ENCODE results near the gene ARSB. TPM values are rescaled to one million over a fixed set of nuclear protein-coding genes. Genes with fewer than 3 reads are reported as not detected.

The ARSB gene
- total RNA-seq, 1 donor from 2014 or later = 18.5 TPM

DNA sequence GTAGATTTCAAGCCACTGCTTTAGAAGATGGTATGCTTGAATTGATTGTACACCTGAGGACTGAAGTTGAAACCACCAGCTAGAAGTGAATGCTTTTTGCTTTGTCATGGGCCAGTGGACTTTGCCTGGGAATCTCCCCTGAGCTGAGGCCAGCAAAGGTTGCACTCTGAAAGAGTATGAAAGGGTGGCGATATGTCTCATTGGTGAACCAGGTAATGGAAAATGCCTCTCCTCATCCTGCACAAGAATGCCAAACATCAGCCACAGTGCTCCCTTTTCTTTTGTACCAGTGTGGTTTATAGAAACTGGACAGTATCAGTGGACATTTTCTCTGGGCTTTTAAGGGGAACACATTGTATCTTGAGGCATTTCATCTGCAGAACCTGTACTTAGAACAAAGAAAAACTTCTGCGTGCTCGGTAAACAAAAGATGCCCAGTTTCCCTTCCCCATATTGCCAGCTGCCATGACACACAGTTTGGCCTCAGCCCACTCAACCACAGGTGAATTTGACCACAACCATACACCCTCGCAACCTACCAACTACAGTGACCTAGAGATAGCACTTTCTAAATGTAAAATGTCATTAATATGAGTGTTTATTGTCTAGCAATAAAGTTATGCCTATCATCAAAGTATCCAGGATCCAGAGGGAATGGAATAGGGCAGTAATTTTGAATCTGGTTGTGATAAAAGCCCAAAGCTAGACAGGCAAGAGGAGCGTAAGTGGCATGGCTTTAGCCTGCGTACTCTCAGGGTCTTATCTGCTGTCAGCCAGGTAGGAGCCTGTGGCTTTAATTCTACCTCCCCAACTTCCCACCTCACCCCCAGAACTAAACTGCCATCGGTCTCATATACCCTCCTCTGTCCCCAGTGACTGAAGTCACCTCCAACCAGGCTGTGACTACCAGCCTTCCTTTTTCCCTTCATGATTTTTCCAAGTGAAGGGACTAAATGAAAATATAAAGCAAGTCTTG is 257.0 kb downstream of the ARSB start:
- peaks cover 4% of the 10 kb centered on the region for H3K9me3 Mint-ChIP-seq
- peak overlapping the region; percentile 46 for H3K27ac Mint-ChIP-seq
- H3K4me3 Mint-ChIP-seq = no peak overlapping the region
- no peaks in the 10 kb centered on the region for H3K36me3 Mint-ChIP-seq
- peaks cover 5% of the 10 kb centered on the region for H3K4me1 Mint-ChIP-seq (ENCODE audit: unreplicated experiment)
- no peaks in the 10 kb centered on the region for H3K27me3 Mint-ChIP-seq
- DNase-seq (ENCODE audit: extremely low spot score, unreplicated experiment) = no peak
- TF ChIP-seq, protein P1, sequence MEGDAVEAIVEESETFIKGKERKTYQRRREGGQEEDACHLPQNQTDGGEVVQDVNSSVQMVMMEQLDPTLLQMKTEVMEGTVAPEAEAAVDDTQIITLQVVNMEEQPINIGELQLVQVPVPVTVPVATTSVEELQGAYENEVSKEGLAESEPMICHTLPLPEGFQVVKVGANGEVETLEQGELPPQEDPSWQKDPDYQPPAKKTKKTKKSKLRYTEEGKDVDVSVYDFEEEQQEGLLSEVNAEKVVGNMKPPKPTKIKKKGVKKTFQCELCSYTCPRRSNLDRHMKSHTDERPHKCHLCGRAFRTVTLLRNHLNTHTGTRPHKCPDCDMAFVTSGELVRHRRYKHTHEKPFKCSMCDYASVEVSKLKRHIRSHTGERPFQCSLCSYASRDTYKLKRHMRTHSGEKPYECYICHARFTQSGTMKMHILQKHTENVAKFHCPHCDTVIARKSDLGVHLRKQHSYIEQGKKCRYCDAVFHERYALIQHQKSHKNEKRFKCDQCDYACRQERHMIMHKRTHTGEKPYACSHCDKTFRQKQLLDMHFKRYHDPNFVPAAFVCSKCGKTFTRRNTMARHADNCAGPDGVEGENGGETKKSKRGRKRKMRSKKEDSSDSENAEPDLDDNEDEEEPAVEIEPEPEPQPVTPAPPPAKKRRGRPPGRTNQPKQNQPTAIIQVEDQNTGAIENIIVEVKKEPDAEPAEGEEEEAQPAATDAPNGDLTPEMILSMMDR (conservative IDR thresholded peaks at IDR 0.05) = no peak

Other genes with a start within 250 kb of the ARSB start
- gene DMGDH, start 84.4 kb upstream of the ARSB start, total RNA-seq (ENCODE audit: low replicate concordance) = 0.48 and 0.74 TPM in 2 replicates
- gene BHMT2, start 84.5 kb upstream of the ARSB start, total RNA-seq (ENCODE audit: low replicate concordance) = 0.45 TPM in 1 of 2 replicates, not detected in the other
- 0.34 and 0.57 TPM in 2 replicates for gene BHMT, start 126.5 kb upstream of the ARSB start, total RNA-seq (ENCODE audit: low replicate concordance)